NT2/D1 (cell line): ENCODE measurements around the gene RAP1A.

Experiments
- DNase-seq: peaks from one replicate; pipeline ENCODE4 v3.0.0-alpha.2; 2011; ENCODE audit warnings: low read depth, low spot score
- H3K27me3 ChIP-seq: 2 replicates; pipeline ENCODE4 v1.6.0; 2011; ENCODE audit warnings: mild to moderate bottlenecking; ENCODE audit not compliant: insufficient read length, insufficient read depth
- H3K36me3 ChIP-seq: 2 replicates; pipeline ENCODE4 v1.6.1; 2011; ENCODE audit warnings: mild to moderate bottlenecking, low read length, mixed read lengths; ENCODE audit not compliant: insufficient read depth, insufficient read length
- H3K4me1 ChIP-seq: 2 replicates; pipeline ENCODE4 v1.5.1; 2011; ENCODE audit not compliant: insufficient read depth, insufficient read length
- H3K4me3 ChIP-seq: 2 replicates; pipeline ENCODE4 v1.5.1; 2011; ENCODE audit warnings: low read depth; ENCODE audit not compliant: insufficient read length
- H3K9ac ChIP-seq: 2 replicates; pipeline ENCODE4 v1.6.0; 2011; ENCODE audit warnings: low read depth; ENCODE audit not compliant: insufficient read length
- H3K9me3 ChIP-seq: 2 replicates; pipeline ENCODE4 v1.5.1; 2011; ENCODE audit warnings: mild to moderate bottlenecking, low read length; ENCODE audit not compliant: insufficient read depth
- SUZ12 ChIP-seq: IDR thresholded peaks from 2 replicates; pipeline ENCODE4 v1.6.1; 2011; ENCODE audit not compliant: insufficient read length, insufficient read depth; ENCODE audit errors: extremely low read depth
- YY1 ChIP-seq: IDR thresholded peaks from 2 replicates; pipeline ENCODE4 v1.6.1; 2011; ENCODE audit not compliant: insufficient read length, insufficient read depth
- ZNF274 ChIP-seq: IDR thresholded peaks from 2 replicates; pipeline ENCODE4 v1.6.1; 2011; ENCODE audit warnings: mild to moderate bottlenecking, low read depth, low read length

RAP1A gene

GRCh38 chr1:111750856-111751255 is 131.3 kb downstream of the RAP1A start:
- Histone ChIP-seq H3K9me3 (no peaks in the 10 kb centered on the region; the same call in 1 of the 2 replicates), H3K36me3 (no peaks in the 10 kb centered on the region), H3K9ac (no peak overlapping the region), H3K4me3 (no peak overlapping the region), H3K27me3 (peaks cover 3% of the 10 kb centered on the region), H3K4me1 (peaks cover 18% of the 10 kb centered on the region)
- TF ChIP-seq YY1: no peak
- no peak for TF ChIP-seq SUZ12
- no peak for TF ChIP-seq ZNF274
- no peak for DNase-seq

GRCh38 chr1:111751906-111752575 is 132.5 kb downstream of the RAP1A start:
- peaks cover 7% of the 10 kb centered on the region for H3K36me3 ChIP-seq
- no peak for DNase-seq
- no peaks in the 10 kb centered on the region; the same call in 1 of the 2 replicates for H3K9me3 ChIP-seq
- no peak for TF ChIP-seq ZNF274
- TF ChIP-seq SUZ12: no peak
- no peak for TF ChIP-seq YY1
- H3K27me3 ChIP-seq: no peaks in the 10 kb centered on the region
- H3K4me1 ChIP-seq: peaks cover 18% of the 10 kb centered on the region
- no peak overlapping the region for H3K9ac ChIP-seq
- H3K4me3 ChIP-seq: no peak overlapping the region

GRCh38 chr1:111754984-111755330 is 135.4 kb downstream of the RAP1A start:
- no peak for TF ChIP-seq SUZ12
- no peak for TF ChIP-seq ZNF274
- no peak for TF ChIP-seq YY1
- peak overlapping the region; percentile 99 for H3K9ac ChIP-seq
- H3K9me3 ChIP-seq: no peaks in the 10 kb centered on the region
- peaks cover 33% of the 10 kb centered on the region for H3K36me3 ChIP-seq
- H3K4me3 ChIP-seq: peak overlapping the region; percentile 97
- no peaks in the 10 kb centered on the region for H3K27me3 ChIP-seq
- no peak for DNase-seq
- no peaks in the 10 kb centered on the region for H3K4me1 ChIP-seq

GRCh38 chr1:111755331-111756123 is 135.9 kb downstream of the RAP1A start, which contains the start of gene DDX20:
TSS of gene DDX20 (plus strand) at chr1:111755901. CDS start at chr1:111755925, 24 bp downstream.
- H3K27me3 ChIP-seq: no peaks in the 10 kb centered on the region
- TF ChIP-seq SUZ12: no peak
- TF ChIP-seq YY1: peak; percentile 75
- no peak for TF ChIP-seq ZNF274
- H3K9ac ChIP-seq: peak within 1 kb of the TSS; percentile 99
- peak; percentile 90 for DNase-seq
- no peaks in the 10 kb centered on the region for H3K9me3 ChIP-seq
- H3K4me1 ChIP-seq: no peaks in the 10 kb centered on the region
- H3K36me3 ChIP-seq: peaks cover 39% of the 10 kb centered on the region
- peak within 1 kb of the TSS; percentile 97 for H3K4me3 ChIP-seq

GRCh38 chr1:111756124-111756513 is 136.5 kb downstream of the RAP1A start:
- DNase-seq: no peak
- peak overlapping the region; percentile 99 for H3K9ac ChIP-seq
- H3K4me3 ChIP-seq: peak overlapping the region; percentile 97
- TF ChIP-seq YY1: no peak
- TF ChIP-seq ZNF274: no peak
- no peak for TF ChIP-seq SUZ12
- no peaks in the 10 kb centered on the region for H3K9me3 ChIP-seq
- H3K36me3 ChIP-seq: peaks cover 45% of the 10 kb centered on the region
- H3K27me3 ChIP-seq: no peaks in the 10 kb centered on the region
- no peaks in the 10 kb centered on the region for H3K4me1 ChIP-seq

- Histone ChIP-seq H3K4me3 (no peak overlapping the region), H3K4me1 (no peaks in the 10 kb centered on the region), H3K9me3 (no peaks in the 10 kb centered on the region), H3K9ac (no peak overlapping the region), H3K27me3 (no peaks in the 10 kb centered on the region), H3K36me3 (peaks cover 67% of the 10 kb centered on the region)
- TF ChIP-seq ZNF274 (no peak), SUZ12 (no peak), YY1 (no peak)
- DNase-seq: no peak
Observed at GRCh38 chr1:111758373-111758772, 138.8 kb downstream of the RAP1A start.

- no peaks in the 10 kb centered on the region for H3K27me3 ChIP-seq
- no peak for TF ChIP-seq YY1
- no peak for TF ChIP-seq SUZ12
- no peak for TF ChIP-seq ZNF274
- no peaks in the 10 kb centered on the region for H3K4me1 ChIP-seq
- H3K4me3 ChIP-seq: no peak overlapping the region
- no peaks in the 10 kb centered on the region for H3K9me3 ChIP-seq
- H3K9ac ChIP-seq: no peak overlapping the region
- H3K36me3 ChIP-seq: peaks cover 96% of the 10 kb centered on the region
- no peak for DNase-seq
Observed at GRCh38 chr1:111761717-111762116, 142.1 kb downstream of the RAP1A start.
